ENCODE results near the gene ZNF710. TPM values are rescaled to one million over a fixed set of nuclear protein-coding genes. Genes with fewer than 3 reads are reported as not detected.

ZNF710 gene
- total RNA-seq, 4 donors from 2014 or later, result 27.3 to 43.4 (median 35.6) TPM

- in situ Hi-C loops (cut with MboI; ENCODE audit: low pct_ligation_motif_present in 1 of 4, low pct_unique_long_range_greater_than_20kb in 1 of 4, low sequenced_read_pairs in 3 of 4) (no loop called here), intact Hi-C loops (cut with DNase I; ENCODE audit: low total_unique reads) (loop anchor here (5.0 kb wide), 1 partner anchor 92 kb away; the partner anchor contains the start of gene ARPIN)
- H3K4me3 ChIP-seq, result no peak overlapping the region
Observed at GRCh38 chr15:90004252-90004651, 3.1 kb downstream of the ZNF710 start.

GRCh38 chr15:90004671-90005070 is 3.5 kb downstream of the ZNF710 start:
- Histone ChIP-seq H3K9me3 (no peaks in the 10 kb centered on the region), H3K27me3 (no peaks in the 10 kb centered on the region), H3K4me1 (peaks cover 32 to 69% (median 45%) of the 10 kb centered on the region in 4 donors), H3K27ac (peak overlapping the region; percentile 91 to 96 (median 94)), H3K36me3 (no peaks in the 10 kb centered on the region), H3K4me3 (no peak overlapping the region)
- intact Hi-C loops (cut with DNase I; ENCODE audit: low total_unique reads) (loop anchor here (5.0 kb wide), 1 partner anchor 92 kb away; the partner anchor contains the start of gene ARPIN), in situ Hi-C loops (cut with MboI; ENCODE audit: low pct_ligation_motif_present in 1 of 4, low pct_unique_long_range_greater_than_20kb in 1 of 4, low sequenced_read_pairs in 3 of 4) (no loop called here)
- peak; percentile 46 for DNase-seq
- TF ChIP-seq POLR2A (IDR thresholded peaks at IDR 0.05), result peak; percentile 9
- TF ChIP-seq CTCF (IDR thresholded peaks at IDR 0.05), result no peak
- TF ChIP-seq POLR2AphosphoS5 (IDR thresholded peaks at IDR 0.05), result peak; percentile 26 to 63 (median 61)
- TF ChIP-seq EP300 (IDR thresholded peaks at IDR 0.05; ENCODE audit: low read depth), result no peak
- WGBS, 2 donors (ENCODE audit: low coverage in 1 of 2), result 17 to 74% methylated on average over 1 to 8 of the region's 8 CpGs

More at GRCh38 chr15:90004252-90004651, 3.1 kb downstream of the ZNF710 start:
- Histone ChIP-seq H3K9me3 (no peaks in the 10 kb centered on the region), H3K4me1 (peaks cover 32 to 73% (median 48%) of the 10 kb centered on the region in 4 donors), H3K36me3 (no peaks in the 10 kb centered on the region), H3K27ac (peak overlapping the region; percentile 91 to 96 (median 94)), H3K27me3 (no peaks in the 10 kb centered on the region)
- no peak for DNase-seq
- WGBS, 2 donors (ENCODE audit: low coverage in 1 of 2), result 56% methylated on average over 5 of the region's 5 CpGs; no CpG with 5 or more reads in 1 of the 2 donors
- TF ChIP-seq POLR2A (IDR thresholded peaks at IDR 0.05), result no peak
- TF ChIP-seq EP300 (IDR thresholded peaks at IDR 0.05; ENCODE audit: low read depth), result no peak
- TF ChIP-seq POLR2AphosphoS5 (IDR thresholded peaks at IDR 0.05), result no peak
- TF ChIP-seq CTCF (IDR thresholded peaks at IDR 0.05), result no peak

GRCh38 chr15:90006217-90007075 is 5.3 kb downstream of the ZNF710 start:
- Histone ChIP-seq H3K27ac (peak overlapping the region; percentile 91 to 96 (median 94)), H3K4me3 (no peak overlapping the region), H3K9me3 (peaks cover 4% of the 10 kb centered on the region in 2 donors), H3K4me1 (peaks cover 32 to 61% (median 34%) of the 10 kb centered on the region in 4 donors), H3K36me3 (peaks cover 0 to 3% (median 0%) of the 10 kb centered on the region in 4 donors), H3K27me3 (no peaks in the 10 kb centered on the region)
- intact Hi-C loops (cut with DNase I; ENCODE audit: low total_unique reads) (no loop called here), in situ Hi-C loops (cut with MboI; ENCODE audit: low pct_ligation_motif_present in 1 of 4, low pct_unique_long_range_greater_than_20kb in 1 of 4, low sequenced_read_pairs in 3 of 4) (no loop called here)
- no peak for DNase-seq
- no peak for TF ChIP-seq EP300 (IDR thresholded peaks at IDR 0.05; ENCODE audit: low read depth)
- TF ChIP-seq POLR2A (IDR thresholded peaks at IDR 0.05), result no peak
- no peak for TF ChIP-seq POLR2AphosphoS5 (IDR thresholded peaks at IDR 0.05)
- no peak for TF ChIP-seq CTCF (IDR thresholded peaks at IDR 0.05)
- 70 to 100% methylated on average over 1 to 4 of the region's 4 CpGs for WGBS, 2 donors (ENCODE audit: low coverage in 1 of 2)

- in situ Hi-C loops (cut with MboI; ENCODE audit: low pct_ligation_motif_present in 1 of 4, low pct_unique_long_range_greater_than_20kb in 1 of 4, low sequenced_read_pairs in 3 of 4) (no loop called here), intact Hi-C loops (cut with DNase I; ENCODE audit: low total_unique reads) (no loop called here)
- DNase-seq, result no peak
- TF ChIP-seq POLR2A (IDR thresholded peaks at IDR 0.05) (no peak), CTCF (IDR thresholded peaks at IDR 0.05) (no peak), EP300 (IDR thresholded peaks at IDR 0.05; ENCODE audit: low read depth) (no peak), POLR2AphosphoS5 (IDR thresholded peaks at IDR 0.05) (no peak)
- H3K27me3 ChIP-seq, result no peaks in the 10 kb centered on the region
- peaks cover 0 to 5% (median 0%) of the 10 kb centered on the region in 4 donors for H3K36me3 ChIP-seq
- H3K27ac ChIP-seq, result no peak overlapping the region
- H3K4me3 ChIP-seq, result no peak overlapping the region
- H3K9me3 ChIP-seq, result peaks cover 10% of the 10 kb centered on the region in 2 donors
- H3K4me1 ChIP-seq, result peaks cover 32 to 61% (median 34%) of the 10 kb centered on the region in 4 donors
- 73 to 75% methylated on average over 3 to 4 of the region's 4 CpGs for WGBS, 2 donors (ENCODE audit: low coverage in 1 of 2)
Observed at GRCh38 chr15:90007076-90007460, 5.9 kb downstream of the ZNF710 start.
